H9 (cell line): ENCODE data around the gene CPSF2. TPM values are rescaled to one million over a fixed set of nuclear protein-coding genes. Genes with fewer than 3 reads are reported as not detected.

Source experiments
- DNase-seq: peaks from one replicate; pipeline ENCODE4 v3.0.0-alpha.2; 2017
- H2AFZ ChIP-seq: one replicate; pipeline ENCODE4 v1.6.1; 2013; ENCODE audit warnings: mild to moderate bottlenecking, low read length, control low read depth, moderate library complexity
- H2AK5ac ChIP-seq: 2 replicates; pipeline ENCODE4 v1.6.1; 2013; ENCODE audit warnings: low read length, control low read depth, mixed read lengths; ENCODE audit not compliant: insufficient read length
- H2BK120ac ChIP-seq: one replicate; pipeline ENCODE4 v1.6.1; 2013; ENCODE audit warnings: low read depth, mild to moderate bottlenecking, low read length, control low read depth, inconsistent platforms; ENCODE audit not compliant: poor library complexity, severe bottlenecking
- H2BK12ac ChIP-seq: 2 replicates; pipeline ENCODE4 v1.6.1; 2013; ENCODE audit warnings: low read length, control low read depth, mixed read lengths, low read depth; ENCODE audit not compliant: insufficient read length
- H2BK15ac ChIP-seq: 2 replicates; pipeline ENCODE4 v1.6.1; 2013; ENCODE audit warnings: low read depth, low read length, control low read depth
- H2BK20ac ChIP-seq: one replicate; pipeline ENCODE4 v1.6.1; 2013; ENCODE audit warnings: low read depth, mild to moderate bottlenecking, low read length, control low read depth, inconsistent platforms; ENCODE audit not compliant: poor library complexity, severe bottlenecking
- H2BK5ac ChIP-seq: 2 replicates; pipeline ENCODE4 v1.6.1; 2013; ENCODE audit warnings: low read length, control low read depth, mixed read lengths; ENCODE audit not compliant: insufficient read length
- H3K14ac ChIP-seq: 2 replicates; pipeline ENCODE4 v1.6.1; 2013; ENCODE audit warnings: low read length, control low read depth; ENCODE audit not compliant: insufficient read depth
- H3K18ac ChIP-seq: 2 replicates; pipeline ENCODE4 v1.6.1; 2013; ENCODE audit warnings: low read depth, mild to moderate bottlenecking, mixed read lengths, low read length, control low read depth; ENCODE audit not compliant: insufficient read length
- H3K23ac ChIP-seq: 2 replicates; pipeline ENCODE4 v1.6.1; 2013; ENCODE audit warnings: low read length, control low read depth, mixed read lengths, low read depth; ENCODE audit not compliant: insufficient read length
- H3K23me2 ChIP-seq: 2 replicates; pipeline ENCODE4 v1.6.1; 2013; ENCODE audit warnings: low read depth, mild to moderate bottlenecking, mixed read lengths, low read length, control low read depth; ENCODE audit not compliant: insufficient read length, poor library complexity, severe bottlenecking
- H3K27ac ChIP-seq: 2 replicates; pipeline ENCODE4 v1.5.1; 2013; ENCODE audit warnings: low read length, control low read depth, mixed read lengths, low read depth; ENCODE audit not compliant: insufficient read length
- H3K27me3 ChIP-seq: 2 replicates; pipeline ENCODE4 v1.6.1; 2013; ENCODE audit warnings: low read length, control low read depth, inconsistent platforms; ENCODE audit not compliant: insufficient read depth
- H3K4ac ChIP-seq: 2 replicates; pipeline ENCODE4 v1.6.1; 2013; ENCODE audit warnings: low read depth, mild to moderate bottlenecking, control low read depth, inconsistent platforms, low read length, moderate library complexity
- H3K4me1 ChIP-seq: 2 replicates; pipeline ENCODE4 v1.6.1; 2013; ENCODE audit warnings: low read length, control low read depth, inconsistent platforms; ENCODE audit not compliant: insufficient read depth
- H3K4me2 ChIP-seq: 2 replicates; pipeline ENCODE4 v1.6.1; 2013; ENCODE audit warnings: low read length, control low read depth, mixed read lengths; ENCODE audit not compliant: insufficient read length, insufficient read depth
- H3K56ac ChIP-seq: 2 replicates; pipeline ENCODE4 v1.6.1; 2013; ENCODE audit warnings: low read depth, mild to moderate bottlenecking, mixed read lengths, low read length, control low read depth; ENCODE audit not compliant: insufficient read length
- H3K79me1 ChIP-seq: 2 replicates; pipeline ENCODE4 v1.6.1; 2013; ENCODE audit warnings: low read depth, mild to moderate bottlenecking, moderate library complexity, low read length, control low read depth, inconsistent platforms; ENCODE audit not compliant: insufficient read depth, poor library complexity, severe bottlenecking
- H3K79me2 ChIP-seq: 2 replicates; pipeline ENCODE4 v1.6.1; 2013; ENCODE audit warnings: low read length, control low read depth, inconsistent platforms; ENCODE audit not compliant: insufficient read depth
- H3K9ac ChIP-seq: 2 replicates; pipeline ENCODE4 v1.6.1; 2013; ENCODE audit warnings: low read length, control low read depth, mixed read lengths; ENCODE audit not compliant: insufficient read length; ENCODE audit errors: extremely low read depth
- H3K9me3 ChIP-seq: one replicate; pipeline ENCODE4 v1.6.1; 2013; ENCODE audit warnings: low read depth, low read length, inconsistent platforms; ENCODE audit not compliant: control insufficient read depth
- H3T11ph ChIP-seq: one replicate; pipeline ENCODE4 v1.6.1; 2013; ENCODE audit warnings: mild to moderate bottlenecking, low read length, control low read depth, inconsistent platforms
- H4K20me1 ChIP-seq: one replicate; pipeline ENCODE4 v1.6.1; 2013; ENCODE audit not compliant: control insufficient read depth, insufficient read length, insufficient read depth
- H4K5ac ChIP-seq: 2 replicates; pipeline ENCODE4 v1.6.1; 2013; ENCODE audit warnings: low read depth, mild to moderate bottlenecking, mixed read lengths, low read length, control low read depth; ENCODE audit not compliant: insufficient read length
- H4K8ac ChIP-seq: replicated peaks from 2 replicates; pipeline ENCODE4 v1.6.1; 2013; ENCODE audit warnings: low read length, control low read depth, mixed read lengths, low read depth; ENCODE audit not compliant: insufficient read length
- H4K91ac ChIP-seq: 2 replicates; pipeline ENCODE4 v1.6.1; 2013; ENCODE audit warnings: low read depth, mild to moderate bottlenecking, moderate library complexity, mixed read lengths, low read length, control low read depth; ENCODE audit not compliant: insufficient read length
- H3K27ac Mint-ChIP-seq, 3 experiments: 2 replicates in 2 of 3; 3 replicates in 1 of 3; pipeline ENCODE4 v1.8.0; 2020 to 2021; ENCODE audit warnings: mixed read lengths in 3 of 3, mild to moderate bottlenecking in 1 of 3, moderate library complexity in 1 of 3
- H3K27me3 Mint-ChIP-seq: 2 replicates; pipeline ENCODE4 v1.8.0; 2021; ENCODE audit warnings: low read depth, mild to moderate bottlenecking, moderate library complexity, mixed read lengths
- H3K36me3 Mint-ChIP-seq, 3 experiments: 2 replicates in 2 of 3; 3 replicates in 1 of 3; pipeline ENCODE4 v1.8.0; 2020 to 2021; ENCODE audit warnings: low read depth in 3 of 3, mixed read lengths in 3 of 3; ENCODE audit not compliant: insufficient read depth in 1 of 3
- H3K4me1 Mint-ChIP-seq, 2 experiments: 2 replicates each; pipeline ENCODE4 v1.8.0; 2020; ENCODE audit warnings: mixed read lengths in 2 of 2
- H3K4me3 Mint-ChIP-seq, 2 experiments: 2 replicates in 1 of 2; 3 replicates in 1 of 2; pipeline ENCODE4 v1.8.0; 2020 to 2021; ENCODE audit warnings: mild to moderate bottlenecking in 2 of 2, mixed read lengths in 2 of 2, moderate library complexity in 1 of 2
- H3K9me3 Mint-ChIP-seq, 2 experiments: 2 replicates in 1 of 2; 3 replicates in 1 of 2; pipeline ENCODE4 v1.8.0; 2020; ENCODE audit warnings: mild to moderate bottlenecking in 2 of 2, mixed read lengths in 2 of 2, moderate library complexity in 1 of 2
- CTCF ChIP-seq: fragments of 200-600 bp; sonication (generic); conservative IDR thresholded peaks from 3 replicates; pipeline ENCODE4 v1.8.0; 2021; ENCODE audit warnings: antibody characterized with exemption, mild to moderate bottlenecking
- WGBS: extraction: QIAGEN DNeasy Blood & Tissue Kit; methylation state at CpG from one replicate; pipeline ENCODE4 v1.1.7; 2013; ENCODE audit warnings: missing lambda C conversion rate, low lambda C conversion rate, mixed read lengths; ENCODE audit not compliant: insufficient read length; ENCODE audit errors: extremely low coverage; 5-methylcytosine and 5-hydroxymethylcytosine counted together
- total RNA-seq: library from RNA; stranded (reverse); gene quantifications from 2 replicates; pipeline ENCODE4 v1.2.1, GENCODE V29; 2021

The CPSF2 gene
- total RNA-seq, 1 experiment from 2014 or later: 108 TPM

DNA sequence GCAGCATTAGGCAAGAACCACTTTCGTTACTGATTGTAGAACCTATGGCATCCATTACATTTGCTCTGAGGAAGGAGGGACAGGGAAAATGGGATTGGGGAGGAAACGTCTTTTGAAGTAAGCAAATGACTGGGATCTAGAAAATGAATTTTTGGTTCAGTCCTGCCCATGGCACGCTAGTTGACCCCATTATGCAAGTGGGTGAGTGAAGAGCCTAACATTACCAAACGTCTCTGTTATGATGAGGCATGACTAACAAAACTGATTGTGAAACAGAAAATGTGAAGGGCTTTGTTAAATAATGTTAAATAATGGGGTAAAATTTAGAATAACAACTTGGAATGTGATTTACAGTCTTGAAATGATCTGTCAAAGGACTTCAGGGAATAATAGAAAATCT lies 38.9 kb downstream of the CPSF2 start:
- Histone ChIP-seq H3K27ac (no peak overlapping the region), H4K5ac (no peak overlapping the region), H3K9ac (no peak overlapping the region), H4K8ac (no peak overlapping the region), H4K91ac (no peak overlapping the region), H2BK12ac (no peak overlapping the region), H3K23me2 (no peaks in the 10 kb centered on the region), H3K56ac (no peak overlapping the region), H4K20me1 (no peaks in the 10 kb centered on the region), H2BK120ac (no peak overlapping the region), H3K18ac (no peak overlapping the region), H2BK20ac (no peak overlapping the region), H3K4ac (no peak overlapping the region), H3K4me2 (no peak overlapping the region), H3K14ac (no peak overlapping the region), H3K9me3 (no peaks in the 10 kb centered on the region), H2AFZ (no peak overlapping the region), H2BK15ac (no peak overlapping the region), H3K27me3 (no peaks in the 10 kb centered on the region), H2AK5ac (no peak overlapping the region), H3K79me2 (no peaks in the 10 kb centered on the region), H3K23ac (no peak overlapping the region), H3T11ph (no peak overlapping the region), H3K79me1 (no peaks in the 10 kb centered on the region), H3K4me1 (no peaks in the 10 kb centered on the region), H2BK5ac (no peak overlapping the region)
- Mint-ChIP-seq H3K4me1 (no peaks in the 10 kb centered on the region), H3K4me3 (no peak overlapping the region), H3K9me3 (peaks cover 19 to 24% of the 10 kb centered on the region in 2 experiments), H3K27ac (no peak overlapping the region), H3K36me3 (peaks cover 67 to 89% (median 88%) of the 10 kb centered on the region in 3 experiments), H3K27me3 (no peaks in the 10 kb centered on the region)
- no CpG with 5 or more reads among the region's 4 CpGs for WGBS
- no peak for DNase-seq
- TF ChIP-seq CTCF: no peak
